Measurements from ENCODE around the gene SLC7A8.

GRCh38 chr14:23228812-23229211, 45.4 kb upstream of the SLC7A8 start:
- TF ChIP-seq POLR2A (IDR thresholded peaks at IDR 0.05), result no peak
- TF ChIP-seq CTCF (IDR thresholded peaks at IDR 0.05), result no peak

All from heart left ventricle (tissue), 13 donors.